ENCODE results near the gene GNAL. TPM values are rescaled to one million over a fixed set of nuclear protein-coding genes. Genes with fewer than 3 reads are reported as not detected.

The GNAL gene
- total and polyA plus RNA-seq, 4 donors: 0.15 to 0.92 (median 0.72) TPM

DNA sequence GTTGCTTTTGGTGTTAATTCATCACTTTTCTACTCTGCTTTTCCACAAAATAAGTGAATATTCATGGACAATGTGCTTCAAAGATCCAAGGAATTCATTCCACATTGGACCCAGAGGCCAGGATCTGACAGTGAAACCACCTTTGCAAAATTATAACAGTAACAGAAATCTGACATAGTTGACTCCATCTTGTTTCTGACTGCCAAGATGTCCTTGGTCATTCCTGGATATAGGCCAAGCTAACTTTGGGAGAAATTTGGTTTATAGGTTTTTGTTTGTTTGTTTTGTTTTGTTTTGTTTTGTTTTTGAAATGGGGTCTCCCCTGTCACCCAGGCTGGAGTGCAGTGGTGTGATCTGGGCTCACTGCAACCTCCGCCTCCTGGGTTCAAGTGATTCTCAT is 208.7 kb downstream of the GNAL start:
- Histone ChIP-seq H3K4me1 (ENCODE audit: control insufficient read depth in 4 of 4, insufficient read depth in 4 of 4, low read length in 3 of 4) (peaks cover 0 to 5% (median 0%) of the 10 kb centered on the region in 4 donors), H3K9me3 (ENCODE audit: control insufficient read depth in 4 of 4, low read length in 3 of 4) (no peaks in the 10 kb centered on the region), H3K9ac (ENCODE audit: low read depth in 1 of 2, low read length in 2 of 2) (no peak overlapping the region), H3K4me3 (ENCODE audit: low read depth in 1 of 3, low read length in 3 of 3) (no peak overlapping the region), H3K36me3 (ENCODE audit: control insufficient read depth in 4 of 4, insufficient read depth in 3 of 4, low read depth in 1 of 4, low read length in 3 of 4) (peaks cover 13 to 23% (median 19%) of the 10 kb centered on the region in 4 donors), H3K27me3 (ENCODE audit: control insufficient read depth in 4 of 4, insufficient read depth in 4 of 4, low read length in 3 of 4) (no peaks in the 10 kb centered on the region), H3K27ac (ENCODE audit: low read depth in 1 of 2, low read length in 2 of 2) (no peak overlapping the region)
- 100% methylated on average over 1 of the region's 1 CpG for WGBS
- no peak for TF ChIP-seq RAD21 (IDR thresholded peaks at IDR 0.05)
- TF ChIP-seq FOXA1 (IDR thresholded peaks at IDR 0.05): no peak
- TF ChIP-seq NR2F2 (IDR thresholded peaks at IDR 0.05): no peak
- TF ChIP-seq, protein P1, sequence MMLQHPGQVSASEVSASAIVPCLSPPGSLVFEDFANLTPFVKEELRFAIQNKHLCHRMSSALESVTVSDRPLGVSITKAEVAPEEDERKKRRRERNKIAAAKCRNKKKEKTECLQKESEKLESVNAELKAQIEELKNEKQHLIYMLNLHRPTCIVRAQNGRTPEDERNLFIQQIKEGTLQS (IDR thresholded peaks at IDR 0.05): no peak
- no peak for DNase-seq (ENCODE audit: low spot score)

DNA sequence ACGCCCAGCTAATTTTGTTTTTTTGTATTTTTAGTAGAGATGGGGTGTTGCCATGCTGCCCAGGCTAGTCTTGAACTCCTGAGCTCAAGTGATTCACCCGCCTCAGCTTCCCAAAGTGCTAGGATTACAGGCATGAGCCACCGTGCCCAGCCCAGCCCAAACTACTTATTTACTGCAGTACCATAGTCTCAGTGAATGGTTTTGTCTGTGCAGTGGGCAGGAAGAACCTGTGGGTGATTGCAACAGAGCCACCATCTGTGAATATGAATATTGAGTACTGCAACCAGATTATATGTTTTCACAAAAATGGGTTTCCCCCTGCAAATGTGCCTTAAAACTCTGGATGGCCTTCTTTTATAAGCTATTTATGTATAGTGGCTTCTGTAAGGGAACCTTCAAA is 210.0 kb downstream of the GNAL start:
- Histone ChIP-seq H3K27me3 (ENCODE audit: control insufficient read depth in 4 of 4, insufficient read depth in 4 of 4, low read length in 3 of 4) (no peaks in the 10 kb centered on the region), H3K9ac (ENCODE audit: low read depth in 1 of 2, low read length in 2 of 2) (no peak overlapping the region), H3K36me3 (ENCODE audit: control insufficient read depth in 4 of 4, insufficient read depth in 3 of 4, low read depth in 1 of 4, low read length in 3 of 4) (peaks cover 11 to 24% (median 18%) of the 10 kb centered on the region in 4 donors), H3K27ac (ENCODE audit: low read depth in 1 of 2, low read length in 2 of 2) (no peak overlapping the region), H3K4me1 (ENCODE audit: control insufficient read depth in 4 of 4, insufficient read depth in 4 of 4, low read length in 3 of 4) (no peaks in the 10 kb centered on the region), H3K9me3 (ENCODE audit: control insufficient read depth in 4 of 4, low read length in 3 of 4) (no peaks in the 10 kb centered on the region), H3K4me3 (ENCODE audit: low read depth in 1 of 3, low read length in 3 of 3) (no peak overlapping the region)
- DNase-seq (ENCODE audit: low spot score): no peak
- TF ChIP-seq, protein P2, sequence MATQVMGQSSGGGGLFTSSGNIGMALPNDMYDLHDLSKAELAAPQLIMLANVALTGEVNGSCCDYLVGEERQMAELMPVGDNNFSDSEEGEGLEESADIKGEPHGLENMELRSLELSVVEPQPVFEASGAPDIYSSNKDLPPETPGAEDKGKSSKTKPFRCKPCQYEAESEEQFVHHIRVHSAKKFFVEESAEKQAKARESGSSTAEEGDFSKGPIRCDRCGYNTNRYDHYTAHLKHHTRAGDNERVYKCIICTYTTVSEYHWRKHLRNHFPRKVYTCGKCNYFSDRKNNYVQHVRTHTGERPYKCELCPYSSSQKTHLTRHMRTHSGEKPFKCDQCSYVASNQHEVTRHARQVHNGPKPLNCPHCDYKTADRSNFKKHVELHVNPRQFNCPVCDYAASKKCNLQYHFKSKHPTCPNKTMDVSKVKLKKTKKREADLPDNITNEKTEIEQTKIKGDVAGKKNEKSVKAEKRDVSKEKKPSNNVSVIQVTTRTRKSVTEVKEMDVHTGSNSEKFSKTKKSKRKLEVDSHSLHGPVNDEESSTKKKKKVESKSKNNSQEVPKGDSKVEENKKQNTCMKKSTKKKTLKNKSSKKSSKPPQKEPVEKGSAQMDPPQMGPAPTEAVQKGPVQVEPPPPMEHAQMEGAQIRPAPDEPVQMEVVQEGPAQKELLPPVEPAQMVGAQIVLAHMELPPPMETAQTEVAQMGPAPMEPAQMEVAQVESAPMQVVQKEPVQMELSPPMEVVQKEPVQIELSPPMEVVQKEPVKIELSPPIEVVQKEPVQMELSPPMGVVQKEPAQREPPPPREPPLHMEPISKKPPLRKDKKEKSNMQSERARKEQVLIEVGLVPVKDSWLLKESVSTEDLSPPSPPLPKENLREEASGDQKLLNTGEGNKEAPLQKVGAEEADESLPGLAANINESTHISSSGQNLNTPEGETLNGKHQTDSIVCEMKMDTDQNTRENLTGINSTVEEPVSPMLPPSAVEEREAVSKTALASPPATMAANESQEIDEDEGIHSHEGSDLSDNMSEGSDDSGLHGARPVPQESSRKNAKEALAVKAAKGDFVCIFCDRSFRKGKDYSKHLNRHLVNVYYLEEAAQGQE (IDR thresholded peaks at IDR 0.05): no peak
- TF ChIP-seq, protein P3, sequence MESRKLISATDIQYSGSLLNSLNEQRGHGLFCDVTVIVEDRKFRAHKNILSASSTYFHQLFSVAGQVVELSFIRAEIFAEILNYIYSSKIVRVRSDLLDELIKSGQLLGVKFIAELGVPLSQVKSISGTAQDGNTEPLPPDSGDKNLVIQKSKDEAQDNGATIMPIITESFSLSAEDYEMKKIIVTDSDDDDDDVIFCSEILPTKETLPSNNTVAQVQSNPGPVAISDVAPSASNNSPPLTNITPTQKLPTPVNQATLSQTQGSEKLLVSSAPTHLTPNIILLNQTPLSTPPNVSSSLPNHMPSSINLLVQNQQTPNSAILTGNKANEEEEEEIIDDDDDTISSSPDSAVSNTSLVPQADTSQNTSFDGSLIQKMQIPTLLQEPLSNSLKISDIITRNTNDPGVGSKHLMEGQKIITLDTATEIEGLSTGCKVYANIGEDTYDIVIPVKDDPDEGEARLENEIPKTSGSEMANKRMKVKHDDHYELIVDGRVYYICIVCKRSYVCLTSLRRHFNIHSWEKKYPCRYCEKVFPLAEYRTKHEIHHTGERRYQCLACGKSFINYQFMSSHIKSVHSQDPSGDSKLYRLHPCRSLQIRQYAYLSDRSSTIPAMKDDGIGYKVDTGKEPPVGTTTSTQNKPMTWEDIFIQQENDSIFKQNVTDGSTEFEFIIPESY (IDR thresholded peaks at IDR 0.05): no peak
- TF ChIP-seq TAF1 (conservative IDR thresholded peaks at IDR 0.05) (no peak), NR2F2 (IDR thresholded peaks at IDR 0.05) (no peak), YY1 (IDR thresholded peaks at IDR 0.05) (no peak), HNF4G (IDR thresholded peaks at IDR 0.05) (no peak), EGR1 (IDR thresholded peaks at IDR 0.05; ENCODE audit: low read depth in 2 of 2) (no peak), RXRA (IDR thresholded peaks at IDR 0.05) (no peak), GABPA (IDR thresholded peaks at IDR 0.05 in 1 of 2, conservative IDR thresholded peaks at IDR 0.05 in 1 of 2) (no peak), FOXA2 (IDR thresholded peaks at IDR 0.05) (no peak), HNF4A (conservative IDR thresholded peaks at IDR 0.05) (no peak), SP1 (IDR thresholded peaks at IDR 0.05) (no peak), FOXA1 (IDR thresholded peaks at IDR 0.05) (no peak), RAD21 (IDR thresholded peaks at IDR 0.05) (no peak)
- TF ChIP-seq, protein P1 (IDR thresholded peaks at IDR 0.05): no peak
- TF ChIP-seq, protein P4, sequence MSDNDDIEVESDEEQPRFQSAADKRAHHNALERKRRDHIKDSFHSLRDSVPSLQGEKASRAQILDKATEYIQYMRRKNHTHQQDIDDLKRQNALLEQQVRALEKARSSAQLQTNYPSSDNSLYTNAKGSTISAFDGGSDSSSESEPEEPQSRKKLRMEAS (IDR thresholded peaks at IDR 0.05): no peak
- TF ChIP-seq, protein P5, sequence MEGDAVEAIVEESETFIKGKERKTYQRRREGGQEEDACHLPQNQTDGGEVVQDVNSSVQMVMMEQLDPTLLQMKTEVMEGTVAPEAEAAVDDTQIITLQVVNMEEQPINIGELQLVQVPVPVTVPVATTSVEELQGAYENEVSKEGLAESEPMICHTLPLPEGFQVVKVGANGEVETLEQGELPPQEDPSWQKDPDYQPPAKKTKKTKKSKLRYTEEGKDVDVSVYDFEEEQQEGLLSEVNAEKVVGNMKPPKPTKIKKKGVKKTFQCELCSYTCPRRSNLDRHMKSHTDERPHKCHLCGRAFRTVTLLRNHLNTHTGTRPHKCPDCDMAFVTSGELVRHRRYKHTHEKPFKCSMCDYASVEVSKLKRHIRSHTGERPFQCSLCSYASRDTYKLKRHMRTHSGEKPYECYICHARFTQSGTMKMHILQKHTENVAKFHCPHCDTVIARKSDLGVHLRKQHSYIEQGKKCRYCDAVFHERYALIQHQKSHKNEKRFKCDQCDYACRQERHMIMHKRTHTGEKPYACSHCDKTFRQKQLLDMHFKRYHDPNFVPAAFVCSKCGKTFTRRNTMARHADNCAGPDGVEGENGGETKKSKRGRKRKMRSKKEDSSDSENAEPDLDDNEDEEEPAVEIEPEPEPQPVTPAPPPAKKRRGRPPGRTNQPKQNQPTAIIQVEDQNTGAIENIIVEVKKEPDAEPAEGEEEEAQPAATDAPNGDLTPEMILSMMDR (IDR thresholded peaks at IDR 0.05; ENCODE audit: low read depth, low read length, missing input control): no peak
- 93% methylated on average over 3 of the region's 3 CpGs for WGBS

All from liver (tissue), 9 donors.